ENCODE measurements around the gene SLC25A24.
"Not testable (repeated sequence)": the region's sequence is repeated elsewhere in the genome, so short reads cannot be mapped to it uniquely, and the experiment has no call there.

The SLC25A24 gene

GRCh38 chr1:108139555-108139954 is 60.6 kb downstream of the SLC25A24 start:
- DNase-seq (ENCODE audit: low read depth), result not testable (repeated sequence)

GRCh38 chr1:108133148-108133547 is 67.0 kb downstream of the SLC25A24 start:
- not testable (repeated sequence) for DNase-seq (ENCODE audit: low read depth)

- not testable (repeated sequence) for DNase-seq (ENCODE audit: low read depth)
These were observed 67.8 kb downstream of the SLC25A24 start for GRCh38 chr1:108132367-108132766.

- not testable (repeated sequence) for DNase-seq (ENCODE audit: low read depth)
These were observed 68.9 kb downstream of the SLC25A24 start for GRCh38 chr1:108131281-108131680.

- no peak for DNase-seq (ENCODE audit: low read depth)
These were observed 69.3 kb downstream of the SLC25A24 start for GRCh38 chr1:108130794-108131193.

- DNase-seq (ENCODE audit: low read depth), result no peak
These were observed 70.1 kb downstream of the SLC25A24 start for GRCh38 chr1:108129999-108130398.

GRCh38 chr1:108125312-108126138 is 74.6 kb downstream of the SLC25A24 start:
- DNase-seq (ENCODE audit: low read depth), result peak; percentile 27

GRCh38 chr1:108124622-108125311 is 75.4 kb downstream of the SLC25A24 start:
- no peak for DNase-seq (ENCODE audit: low read depth)

- no peak for DNase-seq (ENCODE audit: low read depth)
These were observed 76.1 kb downstream of the SLC25A24 start for GRCh38 chr1:108124023-108124422.

- DNase-seq (ENCODE audit: low read depth), result no peak
These were observed 78.6 kb downstream of the SLC25A24 start for GRCh38 chr1:108121358-108122143.

GRCh38 chr1:108120163-108120562 is 80.0 kb downstream of the SLC25A24 start:
- no peak for DNase-seq (ENCODE audit: low read depth)

GRCh38 chr1:108119500-108119899 is 80.6 kb downstream of the SLC25A24 start:
- DNase-seq (ENCODE audit: low read depth), result no peak

GRCh38 chr1:108117945-108118902 is 81.9 kb downstream of the SLC25A24 start:
- no peak for DNase-seq (ENCODE audit: low read depth)

- no peak for DNase-seq (ENCODE audit: low read depth)
These were observed 82.9 kb downstream of the SLC25A24 start for GRCh38 chr1:108117237-108117636.

GRCh38 chr1:108114033-108114599 is 86.0 kb downstream of the SLC25A24 start:
- no peak for DNase-seq (ENCODE audit: low read depth)

GRCh38 chr1:108113496-108113895 is 86.6 kb downstream of the SLC25A24 start:
- DNase-seq (ENCODE audit: low read depth), result no peak

- no peak for DNase-seq (ENCODE audit: low read depth)
These were observed 90.7 kb downstream of the SLC25A24 start for GRCh38 chr1:108109295-108109973.

- DNase-seq (ENCODE audit: low read depth), result no peak
These were observed 92.0 kb downstream of the SLC25A24 start for GRCh38 chr1:108108119-108108518.

- peak; percentile 18 for DNase-seq (ENCODE audit: low read depth)
These were observed 92.5 kb downstream of the SLC25A24 start for GRCh38 chr1:108107658-108108057.

- DNase-seq (ENCODE audit: low read depth), result no peak
These were observed 93.4 kb downstream of the SLC25A24 start for GRCh38 chr1:108106775-108107174.
